Measurements from ENCODE around the gene USP6.
"Not testable (repeated sequence)": the region's sequence is repeated elsewhere in the genome, so short reads cannot be mapped to it uniquely, and the experiment has no call there.

The USP6 gene

DNA sequence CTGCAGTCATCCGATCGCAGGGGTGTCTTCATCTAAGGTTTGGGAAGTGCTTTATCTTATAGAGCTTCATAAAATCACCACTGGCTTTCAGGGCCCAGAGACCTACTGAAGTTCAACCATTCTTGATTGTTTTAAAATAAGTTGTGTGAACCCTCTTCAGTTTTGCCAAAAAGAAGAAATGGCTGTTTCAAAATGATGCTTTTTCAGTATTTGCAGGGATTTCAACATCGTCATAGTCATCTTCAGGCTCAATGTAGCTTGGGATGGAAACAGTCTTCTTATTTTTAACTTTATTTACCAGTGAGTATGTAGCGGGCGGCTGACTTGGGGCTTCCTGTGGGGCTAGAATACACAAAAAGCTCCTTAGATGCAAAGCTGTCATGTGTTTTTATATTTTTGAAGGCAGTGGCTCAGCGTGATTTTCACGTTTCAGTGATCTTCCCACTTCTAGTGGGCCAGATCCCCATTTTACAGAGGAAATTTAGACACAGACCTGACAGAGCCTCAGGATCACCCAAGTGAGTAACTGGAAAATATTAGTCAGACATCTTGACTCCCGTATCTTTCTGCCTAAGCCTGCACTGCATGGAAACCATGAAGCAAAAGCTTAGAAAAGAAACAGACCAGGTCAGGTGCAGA lies 94.9 kb downstream of the USP6 start:
- TF ChIP-seq, protein P1, sequence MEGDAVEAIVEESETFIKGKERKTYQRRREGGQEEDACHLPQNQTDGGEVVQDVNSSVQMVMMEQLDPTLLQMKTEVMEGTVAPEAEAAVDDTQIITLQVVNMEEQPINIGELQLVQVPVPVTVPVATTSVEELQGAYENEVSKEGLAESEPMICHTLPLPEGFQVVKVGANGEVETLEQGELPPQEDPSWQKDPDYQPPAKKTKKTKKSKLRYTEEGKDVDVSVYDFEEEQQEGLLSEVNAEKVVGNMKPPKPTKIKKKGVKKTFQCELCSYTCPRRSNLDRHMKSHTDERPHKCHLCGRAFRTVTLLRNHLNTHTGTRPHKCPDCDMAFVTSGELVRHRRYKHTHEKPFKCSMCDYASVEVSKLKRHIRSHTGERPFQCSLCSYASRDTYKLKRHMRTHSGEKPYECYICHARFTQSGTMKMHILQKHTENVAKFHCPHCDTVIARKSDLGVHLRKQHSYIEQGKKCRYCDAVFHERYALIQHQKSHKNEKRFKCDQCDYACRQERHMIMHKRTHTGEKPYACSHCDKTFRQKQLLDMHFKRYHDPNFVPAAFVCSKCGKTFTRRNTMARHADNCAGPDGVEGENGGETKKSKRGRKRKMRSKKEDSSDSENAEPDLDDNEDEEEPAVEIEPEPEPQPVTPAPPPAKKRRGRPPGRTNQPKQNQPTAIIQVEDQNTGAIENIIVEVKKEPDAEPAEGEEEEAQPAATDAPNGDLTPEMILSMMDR (conservative IDR thresholded peaks at IDR 0.05; ENCODE audit: low read depth, low read length) = no peak
- no peak for DNase-seq (ENCODE audit: low read depth)
- H3K4me3 ChIP-seq (ENCODE audit: low read depth, low read length) = no peak overlapping the region

DNA sequence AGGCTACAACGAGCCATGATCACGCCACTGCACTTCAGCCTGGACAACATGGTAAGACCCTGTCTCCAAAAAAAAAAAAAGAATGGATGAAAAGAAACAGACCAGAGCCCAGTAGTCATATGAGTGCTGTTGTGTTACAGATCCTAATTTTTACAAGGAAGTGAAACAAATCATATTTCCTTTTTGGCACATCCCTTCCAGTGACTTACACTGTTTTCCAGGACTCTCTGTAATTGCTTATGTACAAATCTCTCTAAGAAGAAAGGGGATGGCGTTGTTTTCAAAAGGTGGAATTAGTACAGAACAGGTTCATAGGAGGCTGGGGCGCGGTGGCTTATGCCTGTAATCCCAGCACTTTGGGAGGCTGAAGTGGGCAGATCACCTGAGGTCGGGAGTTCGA lies 95.6 kb downstream of the USP6 start:
- TF ChIP-seq, protein P1 (conservative IDR thresholded peaks at IDR 0.05; ENCODE audit: low read depth, low read length) = no peak
- no peak for DNase-seq (ENCODE audit: low read depth)
- no peak overlapping the region for H3K4me3 ChIP-seq (ENCODE audit: low read depth, low read length)

DNA sequence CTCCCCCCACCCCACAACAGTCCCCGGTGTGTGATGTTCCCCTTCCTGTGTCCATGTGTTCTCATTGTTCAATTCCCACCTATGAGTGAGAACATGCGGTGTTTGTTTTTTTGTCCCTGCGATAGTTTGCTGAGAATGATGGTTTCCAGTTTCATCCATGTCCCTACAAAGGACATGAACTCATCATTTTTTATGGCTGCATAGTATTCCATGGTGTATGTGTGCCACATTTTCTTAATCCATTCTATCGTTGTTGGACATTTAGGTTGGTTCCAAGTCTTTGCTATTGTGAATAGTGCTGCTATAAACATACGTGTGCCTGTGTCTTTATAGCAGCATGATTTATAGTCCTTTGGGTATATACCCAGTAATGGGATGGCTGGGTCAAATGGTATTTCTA lies 101.7 kb downstream of the USP6 start:
- DNase-seq (ENCODE audit: low read depth); H3K4me3 ChIP-seq (ENCODE audit: low read depth, low read length): not testable (repeated sequence)

DNA sequence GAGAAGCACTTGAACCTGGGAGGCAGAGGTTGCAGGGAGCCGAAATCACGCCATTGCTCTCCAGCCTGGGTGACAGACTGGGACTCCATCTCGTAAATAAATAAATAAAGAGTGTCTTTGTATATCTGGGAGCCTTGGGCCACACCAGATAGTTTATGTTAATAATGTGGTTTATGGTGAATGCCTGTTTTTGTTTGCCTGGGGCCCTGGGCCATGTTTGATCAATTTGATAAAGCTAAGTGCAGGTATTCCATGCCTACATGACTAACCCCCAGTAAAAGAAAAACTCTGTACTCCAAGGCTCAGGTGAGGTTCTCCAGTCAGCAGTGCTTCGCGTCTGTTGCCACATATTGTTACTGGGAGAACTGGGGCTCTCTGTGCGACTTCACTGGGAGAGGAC lies 103.7 kb downstream of the USP6 start:
- H3K4me3 ChIP-seq (ENCODE audit: low read depth, low read length) = no peak overlapping the region
- TF ChIP-seq, protein P1 (conservative IDR thresholded peaks at IDR 0.05; ENCODE audit: low read depth, low read length) = no peak
- DNase-seq (ENCODE audit: low read depth) = no peak

DNA sequence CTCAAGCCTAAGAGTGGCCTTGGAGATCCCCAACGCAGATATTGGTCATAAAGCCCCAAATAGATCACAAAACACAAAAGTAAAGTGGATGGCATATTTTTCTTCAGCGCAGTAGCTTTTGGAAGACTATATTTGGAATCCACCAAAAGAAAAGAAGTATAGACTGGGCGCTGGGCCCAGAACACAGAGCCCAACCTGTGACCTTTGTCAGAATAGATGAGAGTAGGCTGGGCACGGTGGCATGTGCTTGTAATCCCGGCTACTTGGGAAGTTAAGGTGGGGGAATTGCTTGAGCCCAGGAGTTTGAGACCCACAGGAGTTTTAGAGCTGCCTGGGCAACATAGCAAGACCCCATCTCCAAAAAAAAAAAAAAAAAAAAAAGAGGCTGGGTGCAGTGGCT lies 104.2 kb downstream of the USP6 start:
- no peak overlapping the region for H3K4me3 ChIP-seq (ENCODE audit: low read depth, low read length)
- no peak for DNase-seq (ENCODE audit: low read depth)
- TF ChIP-seq, protein P1 (conservative IDR thresholded peaks at IDR 0.05; ENCODE audit: low read depth, low read length) = no peak

DNA sequence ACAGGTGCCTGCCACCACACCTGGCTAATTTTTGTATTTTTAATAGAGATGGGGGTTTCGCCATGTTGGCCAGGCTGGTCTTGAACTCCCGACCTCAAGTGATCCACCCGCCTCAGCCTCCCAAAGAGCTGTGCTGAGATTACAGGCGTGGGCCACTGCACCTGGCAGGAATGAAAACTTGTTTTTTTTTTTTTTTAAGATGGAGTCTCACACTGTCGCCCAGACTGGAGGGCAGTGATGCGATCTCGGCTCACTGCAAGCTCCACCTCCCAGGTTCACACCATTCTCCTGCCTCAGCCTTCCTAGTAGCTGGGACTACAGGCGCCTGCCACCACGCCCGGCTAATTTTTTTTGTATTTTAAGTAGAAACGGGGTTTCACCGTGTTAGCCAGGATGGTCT lies 106.1 kb downstream of the USP6 start:
- DNase-seq (ENCODE audit: low read depth); H3K4me3 ChIP-seq (ENCODE audit: low read depth, low read length): not testable (repeated sequence)

All from choroid plexus epithelial cell (primary cell).